ENCODE measurements around the gene NTHL1.

NTHL1 gene

GRCh38 chr16:2008631-2009163, 38.9 kb downstream of the NTHL1 start:
- no peak for TF ChIP-seq CTCF (IDR thresholded peaks at IDR 0.05)
- Histone ChIP-seq H3K9ac (peak overlapping the region; percentile 61), H3K4me1 (peaks cover 10% of the 10 kb centered on the region), H3K9me3 (ENCODE audit: control insufficient read depth, low read length) (no peaks in the 10 kb centered on the region), H3K4me2 (ENCODE audit: low read length) (peak overlapping the region; percentile 96), H3K36me3 (ENCODE audit: control insufficient read depth, insufficient read depth, low read length) (no peaks in the 10 kb centered on the region), H2AFZ (peak overlapping the region; percentile 15), H3K79me2 (peaks cover 44% of the 10 kb centered on the region), H3K4me3 (ENCODE audit: low read depth, low read length) (peak overlapping the region; percentile 69), H3K27me3 (ENCODE audit: control insufficient read depth, insufficient read depth, low read length) (no peaks in the 10 kb centered on the region), H3K27ac (peak overlapping the region; percentile 22)

GRCh38 chr16:2008009-2008526, 39.6 kb downstream of the NTHL1 start:
- no peaks in the 10 kb centered on the region for H3K27me3 ChIP-seq (ENCODE audit: control insufficient read depth, insufficient read depth, low read length)
- no peak overlapping the region for H2AFZ ChIP-seq
- H3K36me3 ChIP-seq (ENCODE audit: control insufficient read depth, insufficient read depth, low read length), result no peaks in the 10 kb centered on the region
- H3K79me2 ChIP-seq, result peaks cover 51% of the 10 kb centered on the region
- H3K4me1 ChIP-seq, result peaks cover 10% of the 10 kb centered on the region
- no peak overlapping the region for H3K27ac ChIP-seq
- peak overlapping the region; percentile 96 for H3K4me2 ChIP-seq (ENCODE audit: low read length)
- no peaks in the 10 kb centered on the region for H3K9me3 ChIP-seq (ENCODE audit: control insufficient read depth, low read length)
- H3K4me3 ChIP-seq (ENCODE audit: low read depth, low read length), result peak overlapping the region; percentile 69
- no peak for TF ChIP-seq CTCF (IDR thresholded peaks at IDR 0.05)
- H3K9ac ChIP-seq, result no peak overlapping the region

- peaks cover 53% of the 10 kb centered on the region for H3K79me2 ChIP-seq
- no peak overlapping the region for H3K4me2 ChIP-seq (ENCODE audit: low read length)
- no peak overlapping the region for H3K27ac ChIP-seq
- no peak overlapping the region for H3K9ac ChIP-seq
- TF ChIP-seq CTCF (IDR thresholded peaks at IDR 0.05), result no peak
- peaks cover 10% of the 10 kb centered on the region for H3K4me1 ChIP-seq
- no peaks in the 10 kb centered on the region for H3K9me3 ChIP-seq (ENCODE audit: control insufficient read depth, low read length)
- no peaks in the 10 kb centered on the region for H3K36me3 ChIP-seq (ENCODE audit: control insufficient read depth, insufficient read depth, low read length)
- H3K27me3 ChIP-seq (ENCODE audit: control insufficient read depth, insufficient read depth, low read length), result no peaks in the 10 kb centered on the region
- no peak overlapping the region for H3K4me3 ChIP-seq (ENCODE audit: low read depth, low read length)
- H2AFZ ChIP-seq, result no peak overlapping the region
Observed at GRCh38 chr16:2007081-2007836, 40.4 kb downstream of the NTHL1 start.

GRCh38 chr16:2006317-2006716, 41.3 kb downstream of the NTHL1 start:
- H3K4me2 ChIP-seq (ENCODE audit: low read length), result no peak overlapping the region
- H3K9ac ChIP-seq, result no peak overlapping the region
- peaks cover 10% of the 10 kb centered on the region for H3K4me1 ChIP-seq
- no peaks in the 10 kb centered on the region for H3K9me3 ChIP-seq (ENCODE audit: control insufficient read depth, low read length)
- no peak for TF ChIP-seq CTCF (IDR thresholded peaks at IDR 0.05)
- no peaks in the 10 kb centered on the region for H3K27me3 ChIP-seq (ENCODE audit: control insufficient read depth, insufficient read depth, low read length)
- H3K4me3 ChIP-seq (ENCODE audit: low read depth, low read length), result no peak overlapping the region
- H3K27ac ChIP-seq, result no peak overlapping the region
- no peaks in the 10 kb centered on the region for H3K36me3 ChIP-seq (ENCODE audit: control insufficient read depth, insufficient read depth, low read length)
- H3K79me2 ChIP-seq, result peaks cover 53% of the 10 kb centered on the region
- no peak overlapping the region for H2AFZ ChIP-seq

Data from parathyroid adenoma (tissue), 2 donors.